ENCODE data around the gene ERICH3. TPM values are rescaled to one million over a fixed set of nuclear protein-coding genes. Genes with fewer than 3 reads are reported as not detected.

ERICH3 gene
- total RNA-seq, 1 donor from 2014 or later = 2.4 TPM

DNA sequence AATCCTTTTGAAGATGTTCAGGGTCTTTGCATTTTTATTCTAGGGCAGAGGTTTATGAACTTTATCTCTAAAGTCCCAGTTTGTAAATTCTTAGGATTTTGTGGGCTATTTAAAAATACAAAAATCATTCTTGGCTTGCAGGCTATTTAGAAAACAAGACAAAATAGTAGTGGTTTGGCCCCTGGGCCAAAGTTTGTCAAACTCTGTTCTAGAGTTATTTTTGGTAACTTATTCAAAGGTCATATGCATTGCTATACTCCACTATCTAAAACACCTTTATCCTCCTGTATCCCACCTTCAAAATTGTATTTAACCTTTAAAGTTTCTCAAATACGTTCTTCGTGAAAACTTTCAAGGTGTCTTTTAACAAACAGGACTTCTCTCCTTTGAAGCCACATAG is 85.7 kb downstream of the ERICH3 start:
- DNase-seq (ENCODE audit: low spot score) = no peak

GRCh38 chr1:74586253-74586897 is 87.2 kb downstream of the ERICH3 start:
- DNase-seq (ENCODE audit: low spot score) = no peak

- DNase-seq (ENCODE audit: low spot score) = no peak
These were observed 89.4 kb downstream of the ERICH3 start for GRCh38 chr1:74584185-74584584.

DNA sequence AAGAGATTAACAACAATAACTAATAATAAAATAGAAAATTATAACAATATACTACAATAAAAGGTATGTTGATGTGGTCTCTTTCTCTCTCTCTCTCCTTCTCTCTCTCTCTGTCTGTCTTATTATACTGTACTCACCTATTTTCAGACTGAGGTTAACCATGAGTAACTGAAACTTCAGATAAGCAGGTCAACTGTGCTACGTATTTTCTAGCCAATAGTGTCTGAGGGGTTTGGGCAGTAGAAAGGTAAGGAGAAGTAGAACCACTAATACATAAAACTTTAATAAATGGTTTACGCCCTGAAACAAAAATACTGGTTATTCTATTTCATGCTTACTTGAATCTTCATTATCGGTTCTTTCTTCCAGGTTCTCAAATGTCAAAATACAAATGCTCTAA is 90.2 kb downstream of the ERICH3 start:
- no peak for DNase-seq (ENCODE audit: low spot score)

DNA sequence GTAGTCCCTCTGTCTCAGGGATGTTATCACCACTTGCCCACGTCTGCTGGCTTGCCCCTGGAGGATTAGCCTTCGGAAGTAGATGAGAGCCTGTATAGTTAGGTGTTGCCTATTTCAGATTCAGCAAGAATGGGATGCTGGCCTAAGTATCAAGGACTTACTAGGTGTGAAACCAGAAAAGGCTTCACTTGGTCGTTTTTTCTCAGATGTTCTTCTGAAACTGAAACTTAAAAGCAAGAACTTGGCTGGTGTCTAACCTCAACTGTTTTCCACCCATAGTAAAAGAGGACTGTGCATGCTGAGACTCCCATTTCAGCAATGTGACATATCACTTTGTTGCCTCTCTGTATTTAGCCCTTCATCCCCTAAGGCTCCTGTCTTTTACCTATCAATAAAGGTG is 94.2 kb downstream of the ERICH3 start:
- DNase-seq (ENCODE audit: low spot score) = no peak

DNA sequence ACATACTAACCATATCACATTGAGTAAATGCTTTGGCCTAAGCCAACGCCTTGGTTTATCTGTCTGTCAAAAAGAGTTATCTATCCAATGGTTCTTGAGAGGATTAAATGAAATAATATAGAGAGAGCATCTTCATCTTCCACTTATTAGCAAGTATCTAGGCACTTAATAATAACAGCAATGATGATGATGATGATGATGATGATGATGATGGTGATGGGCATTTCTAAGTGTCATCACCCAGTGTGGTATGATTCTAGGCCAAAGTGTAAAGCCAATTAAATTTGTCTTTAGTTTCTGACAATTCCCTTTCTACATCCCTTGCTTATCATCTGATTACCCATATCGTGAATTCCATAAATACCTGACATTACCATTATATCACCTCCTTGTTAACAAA is 95.5 kb downstream of the ERICH3 start:
- no peak for DNase-seq (ENCODE audit: low spot score)

GRCh38 chr1:74571891-74572290 is 101.7 kb downstream of the ERICH3 start:
- peak; percentile 63 for DNase-seq (ENCODE audit: low spot score)

DNA sequence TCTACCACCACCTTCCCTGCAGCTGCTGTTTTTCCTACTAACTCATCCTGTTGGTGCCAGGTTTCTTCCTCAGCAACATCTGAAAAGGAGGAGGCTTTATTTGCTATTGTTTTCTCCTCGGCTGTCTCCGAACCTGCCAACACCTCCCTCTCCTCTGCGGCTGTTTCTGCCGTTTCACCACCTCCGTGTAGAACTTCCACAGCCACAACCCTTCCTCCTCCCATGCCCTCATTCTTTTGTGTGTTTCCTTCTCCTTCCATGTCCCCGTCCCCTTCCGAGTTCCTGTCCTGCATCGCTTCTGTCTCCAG is 102.1 kb downstream of the ERICH3 start:
- DNase-seq (ENCODE audit: low spot score) = no peak

GRCh38 chr1:74570797-74571492 is 102.6 kb downstream of the ERICH3 start:
- no peak for DNase-seq (ENCODE audit: low spot score)

- no peak for DNase-seq (ENCODE audit: low spot score)
These were observed 123.7 kb downstream of the ERICH3 start for GRCh38 chr1:74549932-74550331.

- no peak for DNase-seq (ENCODE audit: low spot score)
These were observed 124.4 kb downstream of the ERICH3 start for GRCh38 chr1:74548961-74549750.

DNA sequence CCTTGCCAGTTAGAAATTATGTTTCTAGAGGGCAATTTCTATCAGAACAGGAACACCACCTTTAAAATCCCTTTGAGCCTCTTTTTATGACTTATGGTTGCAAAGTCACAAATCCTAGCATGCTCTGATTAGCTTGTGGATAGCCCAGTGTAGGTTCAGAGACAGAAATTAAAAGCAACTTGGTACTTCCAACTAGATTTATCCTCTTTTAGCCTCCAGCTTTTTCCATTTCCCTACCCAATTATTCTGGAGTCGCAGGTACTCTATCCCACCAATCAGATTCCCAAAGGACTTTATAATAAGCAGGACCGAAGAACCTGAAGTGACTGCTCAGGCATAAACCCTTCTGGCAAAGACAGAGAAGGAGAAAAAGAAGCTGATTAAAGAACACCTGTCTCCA is 127.8 kb downstream of the ERICH3 start:
- no peak for DNase-seq (ENCODE audit: low spot score)

- DNase-seq (ENCODE audit: low spot score) = no peak
These were observed 139.4 kb downstream of the ERICH3 start for GRCh38 chr1:74534241-74534640.

GRCh38 chr1:74531796-74532195 is 141.8 kb downstream of the ERICH3 start:
- DNase-seq (ENCODE audit: low spot score) = no peak

DNA sequence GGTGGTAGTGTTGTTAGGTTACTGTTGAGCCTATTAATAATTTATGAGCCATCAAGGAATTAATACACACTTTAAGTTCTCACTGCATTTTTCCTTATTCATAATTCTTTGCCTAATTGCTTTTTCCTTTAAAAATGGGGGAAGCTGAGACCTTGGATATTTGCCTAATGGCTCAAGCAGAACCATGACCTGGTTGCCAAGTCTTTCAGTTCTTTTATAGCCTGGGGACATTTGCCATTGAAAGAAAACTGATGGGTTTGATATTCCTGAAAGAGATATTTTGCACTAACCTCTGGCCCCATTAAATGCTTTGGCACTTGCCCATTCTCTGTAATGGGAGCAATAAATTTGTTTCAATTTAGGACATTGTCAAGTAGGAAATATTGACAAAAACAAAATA is 142.7 kb downstream of the ERICH3 start:
- no peak for DNase-seq (ENCODE audit: low spot score)

- no peak for DNase-seq (ENCODE audit: low spot score)
These were observed 145.5 kb downstream of the ERICH3 start for GRCh38 chr1:74528123-74528522.

DNA sequence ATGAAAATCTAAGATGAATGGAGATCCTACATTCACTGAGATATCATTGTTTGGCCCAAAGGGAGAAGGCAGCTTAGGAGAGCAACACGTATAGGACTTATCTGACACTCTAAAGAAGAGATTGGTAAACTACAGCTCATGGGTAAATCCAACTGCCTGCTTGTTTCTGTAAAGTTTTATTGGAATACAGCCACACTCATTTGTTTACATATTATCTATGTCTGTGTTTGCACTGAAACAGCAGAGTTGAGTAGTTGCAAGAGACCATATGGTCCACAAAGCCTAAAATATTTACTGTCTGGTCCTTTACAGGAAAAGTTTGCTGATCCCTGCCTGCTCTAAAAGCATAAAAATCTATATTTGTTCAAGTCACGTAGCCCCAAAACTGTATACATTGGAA is 146.9 kb downstream of the ERICH3 start:
- DNase-seq (ENCODE audit: low spot score) = peak; percentile 69

DNA sequence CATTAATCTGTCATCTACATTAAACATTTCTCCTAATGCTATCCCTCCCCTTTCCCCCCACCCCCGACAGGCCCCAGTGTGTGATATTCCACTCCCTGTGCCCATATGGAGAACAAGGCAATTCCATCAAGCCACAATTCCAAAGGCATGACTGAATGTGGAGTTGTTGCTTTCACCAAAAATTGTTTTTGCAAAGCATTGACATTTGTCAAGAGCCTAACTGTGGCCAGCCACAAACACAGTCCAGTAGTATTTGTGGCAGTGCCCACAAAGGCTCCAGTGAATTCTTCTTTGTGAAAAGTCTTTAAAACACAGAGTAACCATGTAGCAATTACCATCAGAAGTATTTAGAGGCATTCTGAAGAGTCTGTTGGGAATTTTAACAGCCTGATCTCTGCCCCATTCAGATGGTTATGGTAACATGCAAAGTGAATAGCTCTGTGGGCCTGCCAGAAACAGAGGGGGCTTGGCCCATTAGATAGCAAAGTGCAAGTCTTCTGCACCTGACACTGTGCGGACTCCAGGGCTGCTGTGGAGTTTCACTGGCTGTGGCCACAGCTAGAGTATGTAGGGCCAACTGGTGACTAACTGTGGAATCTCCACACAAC is 149.6 kb downstream of the ERICH3 start:
- no peak for DNase-seq (ENCODE audit: low spot score)

DNA sequence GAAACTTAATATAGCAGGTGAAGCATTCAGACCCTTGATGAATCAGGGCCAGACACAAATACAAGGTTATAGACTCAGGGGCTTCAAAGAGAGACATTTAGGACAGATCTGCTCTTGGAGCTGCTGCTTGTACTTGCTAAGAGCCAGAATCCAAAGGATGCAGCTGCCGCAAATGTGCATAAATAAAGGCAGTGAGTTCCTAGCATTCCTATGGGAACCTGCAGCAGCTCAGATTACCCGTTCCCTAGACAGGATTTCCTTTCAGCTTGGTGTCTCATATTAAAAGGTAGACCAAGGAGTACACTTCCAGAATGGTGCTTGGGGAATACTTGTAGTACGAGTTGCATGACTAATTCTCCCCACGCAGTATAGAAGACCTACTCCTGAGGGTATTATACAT is 151.4 kb downstream of the ERICH3 start:
- no peak for DNase-seq (ENCODE audit: low spot score)

All from umbilical cord (tissue), 2 donors.